ENCODE data around the gene CLDN4.
"Not testable (repeated sequence)": the region's sequence is repeated elsewhere in the genome, so short reads cannot be mapped to it uniquely, and the experiment has no call there.

CLDN4 gene

GRCh38 chr7:73830681-73831583 lies at the start of gene CLDN4:
CLDN4 (plus strand) TSS chr7:73830996; CDS start chr7:73831202, 206 bp downstream.
- DNase-seq (ENCODE audit: low read depth in 2 of 2, low spot score in 1 of 2), result no peak

GRCh38 chr7:73786588-73786987 lies 44.2 kb upstream of the CLDN4 start:
- no peak for DNase-seq (ENCODE audit: low read depth in 2 of 2, low spot score in 1 of 2)

- DNase-seq (ENCODE audit: low read depth in 2 of 2, low spot score in 1 of 2), result not testable (repeated sequence)
Observed at GRCh38 chr7:73787786-73788048, 43.1 kb upstream of the CLDN4 start.

GRCh38 chr7:73789051-73789450 lies 41.7 kb upstream of the CLDN4 start:
- no peak for DNase-seq (ENCODE audit: low read depth in 2 of 2, low spot score in 1 of 2)

GRCh38 chr7:73791170-73791690 lies 39.6 kb upstream of the CLDN4 start:
- DNase-seq (ENCODE audit: low read depth in 2 of 2, low spot score in 1 of 2), result not testable (repeated sequence)

GRCh38 chr7:73795188-73795587 lies 35.6 kb upstream of the CLDN4 start:
- DNase-seq (ENCODE audit: low read depth in 2 of 2, low spot score in 1 of 2), result not testable (repeated sequence)

GRCh38 chr7:73796656-73797055 lies 34.1 kb upstream of the CLDN4 start:
- DNase-seq (ENCODE audit: low read depth in 2 of 2, low spot score in 1 of 2), result not testable (repeated sequence)

GRCh38 chr7:73797176-73797575 lies 33.6 kb upstream of the CLDN4 start:
- not testable (repeated sequence) for DNase-seq (ENCODE audit: low read depth in 2 of 2, low spot score in 1 of 2)

GRCh38 chr7:73799282-73800141 lies 31.3 kb upstream of the CLDN4 start:
- no peak for DNase-seq (ENCODE audit: low read depth in 2 of 2, low spot score in 1 of 2)

- DNase-seq (ENCODE audit: low read depth in 2 of 2, low spot score in 1 of 2), result no peak
Observed at GRCh38 chr7:73801577-73801976, 29.2 kb upstream of the CLDN4 start.

- DNase-seq (ENCODE audit: low read depth in 2 of 2, low spot score in 1 of 2), result no peak
Observed at GRCh38 chr7:73802459-73802858, 28.3 kb upstream of the CLDN4 start.

- DNase-seq (ENCODE audit: low read depth in 2 of 2, low spot score in 1 of 2), result no peak
Observed at GRCh38 chr7:73809467-73809951, 21.3 kb upstream of the CLDN4 start.

GRCh38 chr7:73810998-73811360 lies 19.8 kb upstream of the CLDN4 start:
- DNase-seq (ENCODE audit: low read depth in 2 of 2, low spot score in 1 of 2), result no peak

GRCh38 chr7:73811760-73812168 lies 19.0 kb upstream of the CLDN4 start:
- peak; percentile 9 to 27 for DNase-seq (ENCODE audit: low read depth in 2 of 2, low spot score in 1 of 2)

GRCh38 chr7:73812996-73813395 lies 17.8 kb upstream of the CLDN4 start:
- DNase-seq (ENCODE audit: low read depth in 2 of 2, low spot score in 1 of 2), result no peak

GRCh38 chr7:73815436-73815835 lies 15.4 kb upstream of the CLDN4 start:
- no peak for DNase-seq (ENCODE audit: low read depth in 2 of 2, low spot score in 1 of 2)

- no peak for DNase-seq (ENCODE audit: low read depth in 2 of 2, low spot score in 1 of 2)
Observed at GRCh38 chr7:73817121-73817520, 13.7 kb upstream of the CLDN4 start.

GRCh38 chr7:73820013-73820412 lies 10.8 kb upstream of the CLDN4 start:
- no peak for DNase-seq (ENCODE audit: low read depth in 2 of 2, low spot score in 1 of 2)

- DNase-seq (ENCODE audit: low read depth in 2 of 2, low spot score in 1 of 2), result not testable (repeated sequence)
Observed at GRCh38 chr7:73821597-73822285, 9.1 kb upstream of the CLDN4 start.

- no peak for DNase-seq (ENCODE audit: low read depth in 2 of 2, low spot score in 1 of 2)
Observed at GRCh38 chr7:73822319-73823173, 8.2 kb upstream of the CLDN4 start.

All from stimulated activated CD8-positive, alpha-beta memory T cell treated with anti-CD3 and anti-CD28 coated beads, Interleukin-4, amount 100 ng/mL, for 1 hour (primary cell).